ENCODE results near the gene OR52A5. TPM values are rescaled to one million over a fixed set of nuclear protein-coding genes. Genes with fewer than 3 reads are reported as not detected.

The OR52A5 gene
- total and polyA plus RNA-seq, 2 of the 13 experiments (the other 11 are each of a cell fraction or from before 2014, with no cell fraction given), result not detected

- TF ChIP-seq STAT6 (CRISPR knock-in tag; IDR thresholded peaks at IDR 0.05; ENCODE audit: borderline replicate concordance) (no peak), ZNF343 (CRISPR knock-in tag; IDR thresholded peaks at IDR 0.05) (no peak), ZNF30 (CRISPR knock-in tag; IDR thresholded peaks at IDR 0.05) (no peak), RCOR2 (CRISPR knock-in tag; IDR thresholded peaks at IDR 0.05) (no peak), ZFP1 (CRISPR knock-in tag; IDR thresholded peaks at IDR 0.05) (no peak), CENPBD1 (CRISPR knock-in tag; IDR thresholded peaks at IDR 0.05; ENCODE audit: borderline replicate concordance, low read depth) (no peak)
Measured at GRCh38 chr11:5159806-5160205, 21.6 kb upstream of the OR52A5 start (continued).

- POLR2A ChIA-PET, result no interaction called here
- in situ Hi-C loops (cut with HindIII; ENCODE audit: extremely low pct_ligation_motif_present, low pct_unique_long_range_greater_than_20kb) (no loop called here), intact Hi-C loops (cut with micrococcal nuclease; ENCODE audit: unreplicated experiment) (no loop called here)
- Histone ChIP-seq H3K4me1 (ENCODE audit: insufficient read depth, low read length) (no peaks in the 10 kb centered on the region), H3K4me2 (ENCODE audit: low read depth, low read length) (no peak within 1 kb of the TSS), H3K36me3 (replicated peaks in 1 of 2; ENCODE audit: control insufficient read depth in 1 of 2, insufficient read depth in 2 of 2, low read length in 2 of 2) (no peaks in the 10 kb centered on the region), H3K4me3 (replicated peaks in 1 of 3; ENCODE audit: insufficient read depth in 1 of 3, low read depth in 2 of 3, low read length in 3 of 3) (no peak within 1 kb of the TSS), H3K27me3 (ENCODE audit: control insufficient read depth in 1 of 2, insufficient read depth in 2 of 2, low read length in 2 of 2) (no peaks in the 10 kb centered on the region; a peak in 1 of 5 replicates), H3K27ac (ENCODE audit: extremely low read length, insufficient read depth, low read length) (no peak within 1 kb of the TSS), H3K79me2 (ENCODE audit: insufficient read depth, low read length) (no peaks in the 10 kb centered on the region), H4K20me1 (ENCODE audit: insufficient read depth, low read length) (no peaks in the 10 kb centered on the region), H2AFZ (ENCODE audit: low read length) (no peak within 1 kb of the TSS), H3K9ac (ENCODE audit: insufficient read depth, low read depth, low read length) (no peak within 1 kb of the TSS), H3K9me3 (ENCODE audit: low read length) (no peaks in the 10 kb centered on the region)
- WGBS (ENCODE audit: low lambda C conversion rate), result 1% methylated on average over 3 of the region's 3 CpGs
- BruUV-seq (replicated peaks), result no TSS peak
- no peak for DNase-seq (ENCODE audit: low spot score)
- no peak for FAIRE-seq
- ATAC-seq, result no peak
- CTCF ChIA-PET (ENCODE audit: low intra/inter-chr PET ratio, low total read pairs), result no interaction called here
- TF ChIP-seq AKNA (CRISPR knock-in tag; IDR thresholded peaks at IDR 0.05; ENCODE audit: borderline replicate concordance) (no peak), JUN (CRISPR knock-in tag; IDR thresholded peaks at IDR 0.05) (no peak), ZNF12 (CRISPR knock-in tag; IDR thresholded peaks at IDR 0.05) (no peak), HNRNPH1 (optimal IDR thresholded peaks at IDR 0.05; ENCODE audit: low read depth, low read length) (no peak), POGZ (CRISPR knock-in tag; IDR thresholded peaks at IDR 0.05) (no peak), MLLT10 (CRISPR knock-in tag; IDR thresholded peaks at IDR 0.05) (no peak), SP4 (CRISPR knock-in tag; IDR thresholded peaks at IDR 0.05) (no peak), ZNF207 (IDR thresholded peaks at IDR 0.05; ENCODE audit: borderline replicate concordance) (no peak), ZXDC (CRISPR knock-in tag; IDR thresholded peaks at IDR 0.05) (no peak)
Measured at GRCh38 chr11:5154657-5155056, 16.5 kb upstream of the OR52A5 start, which contains the start of gene OR52A1. OR52A1 (minus strand) TSS chr11:5154757; CDS start chr11:5152369, 2,388 bp downstream.
